PC-3 (cell line): ENCODE data around the gene TRUB1. TPM values are rescaled to one million over a fixed set of nuclear protein-coding genes. Genes with fewer than 3 reads are reported as not detected.

Experiments
- ATAC-seq: fragments of 200-7000 bp; cut with Tn5 transposase; 2 replicates; pipeline ENCODE4 v1.9.1; 2020; ENCODE audit warnings: mild to moderate bottlenecking, moderate library complexity
- BruUV-seq: library from RNA; stranded (reverse); fragments of 400-500 nt; replicated peaks from 2 replicates; lab custom pipeline; 2021; lab: Mats Ljungman, UMichigan
- CTCF ChIA-PET: fragments of 300-600 bp; sonication (Branson Sonifier 250); formaldehyde crosslinking; loops from one replicate; lab custom pipeline; 2022; ENCODE audit warnings: antibody characterized with exemption; lab: Charles Lee
- POLR2A ChIA-PET: fragments of 300-600 bp; sonication (Branson Sonifier 250); formaldehyde crosslinking; loops from one replicate; lab custom pipeline; 2022; ENCODE audit warnings: antibody characterized with exemption; ENCODE audit not compliant: unreplicated experiment; lab: Charles Lee
- DNase-seq: peaks from one replicate; pipeline ENCODE4 v3.0.0-alpha.2; 2015
- H2AFZ ChIP-seq: fragments of 300-600 bp; sonication (generic); 2 replicates; pipeline ENCODE4 v1.6.0; 2016; ENCODE audit warnings: antibody characterized with exemption, low read length
- H3F3A ChIP-seq: fragments of 300-600 bp; sonication (generic); one replicate; pipeline ENCODE4 v1.6.0; 2017; ENCODE audit warnings: antibody characterized with exemption, low read length, control low read depth, mild to moderate bottlenecking; ENCODE audit not compliant: unreplicated experiment
- H3K27ac ChIP-seq: fragments of 300-600 bp; sonication (generic); 2 replicates; pipeline ENCODE4 v1.5.1; 2016; ENCODE audit warnings: mild to moderate bottlenecking, low read length
- H3K27me3 ChIP-seq: fragments of 300-600 bp; sonication (generic); 2 replicates; pipeline ENCODE4 v1.6.1; 2016; ENCODE audit warnings: low read length, mixed read lengths
- H3K36me3 ChIP-seq: fragments of 300-600 bp; sonication (generic); 2 replicates; pipeline ENCODE4 v1.6.1; 2016; ENCODE audit warnings: low read depth, mixed run types, low read length, mixed read lengths
- H3K4me1 ChIP-seq: fragments of 300-600 bp; sonication (generic); 2 replicates; pipeline ENCODE4 v1.5.1; 2016; ENCODE audit warnings: low read length; ENCODE audit not compliant: insufficient read depth
- H3K4me2 ChIP-seq: fragments of 300-600 bp; sonication (generic); 2 replicates; pipeline ENCODE4 v1.6.0; 2016; ENCODE audit warnings: low read length
- H3K4me3 ChIP-seq: fragments of 300-600 bp; sonication (generic); 2 replicates; pipeline ENCODE4 v1.5.1; 2016; ENCODE audit warnings: mild to moderate bottlenecking, low read length, mixed read lengths
- H3K79me2 ChIP-seq: fragments of 300-600 bp; sonication (generic); 2 replicates; pipeline ENCODE4 v1.6.1; 2017; ENCODE audit warnings: low read length, mixed read lengths
- H3K9ac ChIP-seq: fragments of 300-600 bp; sonication (generic); 2 replicates; pipeline ENCODE4 v1.6.0; 2016; ENCODE audit warnings: mild to moderate bottlenecking, low read length
- H3K9me2 ChIP-seq: fragments of 300-600 bp; sonication (generic); replicated peaks from 2 replicates; pipeline ENCODE4 v1.6.1; 2016; ENCODE audit warnings: mixed run types, low read length, mixed read lengths
- H3K9me3 ChIP-seq: fragments of 300-600 bp; sonication (generic); 2 replicates; pipeline ENCODE4 v1.6.1; 2016; ENCODE audit warnings: low read length, mixed read lengths
- H4K20me1 ChIP-seq: fragments of 300-600 bp; sonication (generic); 2 replicates; pipeline ENCODE4 v1.6.1; 2016; ENCODE audit warnings: low read length, mixed read lengths
- CTCF ChIP-seq: fragments of 300-600 bp; sonication (generic); conservative IDR thresholded peaks from 2 replicates; pipeline ENCODE4 v1.5.1; 2017; ENCODE audit warnings: antibody characterized with exemption, low read depth, mild to moderate bottlenecking, low read length
- EZH2 ChIP-seq: fragments of 300-600 bp; sonication (generic); IDR thresholded peaks from one replicate; pipeline ENCODE4 v1.6.1; 2017; ENCODE audit warnings: antibody characterized with exemption, mild to moderate bottlenecking, low read length; ENCODE audit not compliant: unreplicated experiment
- EZH2phosphoT487 ChIP-seq: fragments of 300-600 bp; sonication (generic); IDR thresholded peaks from 2 replicates; pipeline ENCODE4 v1.6.1; 2018; ENCODE audit warnings: mild to moderate bottlenecking, antibody characterized with exemption, low read length, borderline replicate concordance
- intact Hi-C: fragments of 100-400 bp; cut with micrococcal nuclease; formaldehyde crosslinking; loops from 2 replicates; pipeline ENCODE4 v1.9.0; 2023
- total RNA-seq: library from RNA; depleted of rRNA; stranded (reverse); fragments of >200 nt; gene quantifications from 2 replicates; pipeline ENCODE4 v1.2.3, GENCODE V29; 2014

Gene TRUB1
- total RNA-seq, 1 experiment from 2014 or later = 28.0 TPM

- Histone ChIP-seq H3K9me3 (no peaks in the 10 kb centered on the region), H2AFZ (no peak overlapping the region), H3K9ac (no peak overlapping the region), H3F3A (no peaks in the 10 kb centered on the region), H3K9me2 (no peaks in the 10 kb centered on the region), H3K4me2 (no peak overlapping the region), H3K27ac (no peak overlapping the region), H3K4me3 (no peak overlapping the region), H3K36me3 (0 out of 2 replicates have a peak, but pooled peaks cover 3% of the 10 kb centered on the region), H3K79me2 (no peaks in the 10 kb centered on the region), H4K20me1 (no peaks in the 10 kb centered on the region), H3K27me3 (no peaks in the 10 kb centered on the region), H3K4me1 (no peaks in the 10 kb centered on the region)
- DNase-seq (no peak), ATAC-seq (no peak)
- CTCF ChIA-PET = no interaction called here
- BruUV-seq = no TSS peak
- TF ChIP-seq EZH2phosphoT487 (no peak), CTCF (no peak), EZH2 (no peak)
- POLR2A ChIA-PET = no interaction called here
- intact Hi-C loops = no loop called here
Measured at GRCh38 chr10:114975091-114975490, 37.1 kb downstream of the TRUB1 start.

GRCh38 chr10:114982989-114983388, 45.0 kb downstream of the TRUB1 start:
- intact Hi-C loops = no loop called here
- no peaks in the 10 kb centered on the region for H3K79me2 ChIP-seq
- no peak overlapping the region for H2AFZ ChIP-seq
- no peaks in the 10 kb centered on the region for H3K9me2 ChIP-seq
- H3K4me1 ChIP-seq = no peaks in the 10 kb centered on the region
- TF ChIP-seq CTCF = no peak
- no peak for TF ChIP-seq EZH2phosphoT487
- TF ChIP-seq EZH2 = no peak
- H3K9ac ChIP-seq = no peak overlapping the region
- no peak overlapping the region for H3K4me2 ChIP-seq
- no peak overlapping the region for H3K4me3 ChIP-seq
- no peaks in the 10 kb centered on the region for H4K20me1 ChIP-seq
- no peaks in the 10 kb centered on the region for H3F3A ChIP-seq
- DNase-seq (no peak), ATAC-seq (no peak)
- H3K27ac ChIP-seq = no peak overlapping the region
- POLR2A ChIA-PET = no interaction called here
- no peaks in the 10 kb centered on the region for H3K9me3 ChIP-seq
- no TSS peak for BruUV-seq
- peaks cover 13% of the 10 kb centered on the region; the same call in 1 of the 2 replicates for H3K36me3 ChIP-seq
- H3K27me3 ChIP-seq = no peaks in the 10 kb centered on the region
- CTCF ChIA-PET = no interaction called here

GRCh38 chr10:114987995-114988394, 50.0 kb downstream of the TRUB1 start:
- Histone ChIP-seq H3K9me2 (no peaks in the 10 kb centered on the region), H3F3A (no peaks in the 10 kb centered on the region), H3K4me3 (no peak overlapping the region), H3K79me2 (no peaks in the 10 kb centered on the region), H3K27me3 (no peaks in the 10 kb centered on the region), H3K4me2 (no peak overlapping the region), H3K27ac (no peak overlapping the region), H4K20me1 (no peaks in the 10 kb centered on the region), H3K4me1 (no peaks in the 10 kb centered on the region), H3K36me3 (peaks cover 13% of the 10 kb centered on the region; the same call in 1 of the 2 replicates), H3K9me3 (no peaks in the 10 kb centered on the region), H2AFZ (no peak overlapping the region), H3K9ac (no peak overlapping the region)
- BruUV-seq = no TSS peak
- ATAC-seq (0 out of 2 replicates have a peak, but pooled peaks have one; percentile 33), DNase-seq (peak; percentile 12)
- intact Hi-C loops = no loop called here
- POLR2A ChIA-PET = no interaction called here
- TF ChIP-seq EZH2 (no peak), CTCF (no peak), EZH2phosphoT487 (no peak)
- CTCF ChIA-PET = no interaction called here
